DOHH2 (cell line): ENCODE measurements around the gene RBAK.

Experiments used
- EZH2phosphoT487 ChIP-seq: fragments of 200-600 bp; sonication (generic); IDR thresholded peaks from 2 replicates; pipeline ENCODE4 v1.6.1; 2017; ENCODE audit warnings: borderline replicate concordance, mild to moderate bottlenecking, antibody characterized with exemption, low read length, moderate library complexity, mixed read lengths
- TF ChIP-seq, protein P1 (sequence below): fragments of 200-600 bp; sonication (generic); IDR thresholded peaks from one replicate; pipeline ENCODE4 v1.5.1; 2014; ENCODE audit warnings: antibody characterized with exemption, mild to moderate bottlenecking, low read depth, low read length; ENCODE audit not compliant: poor library complexity, severe bottlenecking

DNA sequence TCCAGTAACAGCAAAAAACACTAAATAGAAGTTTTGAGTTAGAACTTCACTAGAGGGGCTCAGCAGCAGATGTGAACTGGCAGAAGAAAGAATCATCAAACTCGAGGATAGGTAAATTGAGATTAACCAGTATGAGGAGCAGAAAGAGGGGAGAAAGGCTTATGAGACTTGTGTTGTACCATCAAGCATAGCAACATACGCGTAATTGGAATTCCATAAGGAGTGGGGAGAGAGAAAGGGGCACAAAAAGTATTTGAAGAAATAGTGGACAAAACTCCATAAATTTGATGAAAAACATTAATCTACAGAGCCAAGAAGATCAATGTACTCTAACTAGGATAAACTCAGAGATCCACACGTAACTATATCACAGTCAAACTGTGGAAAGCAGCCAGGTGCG lies 48.3 kb downstream of the RBAK start:
- TF ChIP-seq, protein P1, sequence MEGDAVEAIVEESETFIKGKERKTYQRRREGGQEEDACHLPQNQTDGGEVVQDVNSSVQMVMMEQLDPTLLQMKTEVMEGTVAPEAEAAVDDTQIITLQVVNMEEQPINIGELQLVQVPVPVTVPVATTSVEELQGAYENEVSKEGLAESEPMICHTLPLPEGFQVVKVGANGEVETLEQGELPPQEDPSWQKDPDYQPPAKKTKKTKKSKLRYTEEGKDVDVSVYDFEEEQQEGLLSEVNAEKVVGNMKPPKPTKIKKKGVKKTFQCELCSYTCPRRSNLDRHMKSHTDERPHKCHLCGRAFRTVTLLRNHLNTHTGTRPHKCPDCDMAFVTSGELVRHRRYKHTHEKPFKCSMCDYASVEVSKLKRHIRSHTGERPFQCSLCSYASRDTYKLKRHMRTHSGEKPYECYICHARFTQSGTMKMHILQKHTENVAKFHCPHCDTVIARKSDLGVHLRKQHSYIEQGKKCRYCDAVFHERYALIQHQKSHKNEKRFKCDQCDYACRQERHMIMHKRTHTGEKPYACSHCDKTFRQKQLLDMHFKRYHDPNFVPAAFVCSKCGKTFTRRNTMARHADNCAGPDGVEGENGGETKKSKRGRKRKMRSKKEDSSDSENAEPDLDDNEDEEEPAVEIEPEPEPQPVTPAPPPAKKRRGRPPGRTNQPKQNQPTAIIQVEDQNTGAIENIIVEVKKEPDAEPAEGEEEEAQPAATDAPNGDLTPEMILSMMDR: no peak
- TF ChIP-seq EZH2phosphoT487: no peak
